Tibial nerve (tissue), 4 donors: ENCODE results near the gene DIAPH1. TPM values are rescaled to one million over a fixed set of nuclear protein-coding genes. Genes with fewer than 3 reads are reported as not detected.

ENCODE experiments used
- DNase-seq, 2 donors: peaks; one replicate each; pipeline ENCODE4 v3.0.0-alpha.2; 2019; ENCODE audit warnings: low spot score in 2 of 2
- H3K27ac ChIP-seq, 4 donors: fragments of 200-600 bp; sonication (generic) in 3 of 4; one replicate each; pipeline ENCODE4 v1.5.1; 2017 to 2019; ENCODE audit warnings: mild to moderate bottlenecking in 1 of 4
- H3K27me3 ChIP-seq, 2 donors: fragments of 200-600 bp; sonication (generic) in 1 of 2; one replicate each; pipeline versions ENCODE4 v1.5.1 to v1.6.0; 2017 to 2019
- H3K36me3 ChIP-seq, 3 donors: fragments of 200-600 bp; sonication (generic); one replicate each; pipeline ENCODE4 v1.5.1; 2018 to 2019
- H3K4me1 ChIP-seq, 4 donors: fragments of 200-600 bp; sonication (generic) in 3 of 4; one replicate each; pipeline ENCODE4 v1.5.1; 2017 to 2019
- H3K4me3 ChIP-seq, 4 donors: fragments of 200-600 bp; sonication (generic) in 3 of 4; one replicate each; pipeline ENCODE4 v1.5.1; 2017 to 2019; ENCODE audit warnings: mild to moderate bottlenecking in 1 of 4, moderate library complexity in 1 of 4
- H3K9me3 ChIP-seq, 4 donors: fragments of 200-600 bp; sonication (generic) in 3 of 4; one replicate each; pipeline ENCODE4 v1.5.1; 2017 to 2019
- CTCF ChIP-seq, 5 experiments: fragments of 200-600 bp in 3 of 5; fragments of 450-650 bp in 2 of 5; sonication (generic) in 3 of 5; IDR thresholded peaks; one replicate each; pipeline ENCODE4 v1.5.1; 2016 to 2019; ENCODE audit warnings: antibody characterized with exemption in 5 of 5, mild to moderate bottlenecking in 3 of 5, moderate library complexity in 2 of 5
- EP300 ChIP-seq, 2 donors: sonication (generic); formaldehyde crosslinking; IDR thresholded peaks; one replicate each; pipeline ENCODE4 v1.6.1; 2017; ENCODE audit warnings: antibody characterized with exemption in 2 of 2, mild to moderate bottlenecking in 1 of 2
- POLR2A ChIP-seq, 2 donors: fragments of 450-650 bp; IDR thresholded peaks; one replicate each; pipeline ENCODE4 v1.6.1; 2017; ENCODE audit warnings: antibody characterized with exemption in 2 of 2, mild to moderate bottlenecking in 2 of 2, moderate library complexity in 2 of 2
- WGBS, 2 donors: methylation state at CpG; one replicate each; pipeline ENCODE4 v1.1.5; 2018; 5-methylcytosine and 5-hydroxymethylcytosine counted together
- total RNA-seq, 4 donors: library from RNA; depleted of rRNA; stranded (reverse); fragments of >200 nt; gene quantifications; one replicate each; pipeline ENCODE4 v1.1.0, GENCODE V29; 2016

Gene DIAPH1
- total RNA-seq, 4 donors from 2014 or later: 59.4 to 102 (median 64.0) TPM

DNA sequence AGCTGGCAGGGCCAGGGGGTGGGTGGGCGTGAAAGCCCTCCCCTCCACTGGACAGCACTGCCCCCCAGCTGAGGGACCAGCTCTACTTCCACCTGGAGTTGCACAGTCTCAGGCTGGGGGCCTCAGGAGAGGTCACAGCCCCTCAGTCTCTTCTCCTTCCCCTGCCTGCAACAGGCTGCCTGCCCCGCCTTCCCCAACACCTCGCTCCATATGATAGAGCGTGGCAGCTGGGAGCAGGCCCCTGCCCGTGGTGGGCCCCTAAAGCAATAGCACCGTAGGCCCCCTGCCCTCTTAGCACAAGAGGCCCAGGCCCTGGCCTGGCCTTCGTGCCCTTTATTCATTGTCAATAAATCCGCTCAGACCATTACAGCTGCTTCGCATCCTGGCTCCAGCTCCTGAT, 21.9 kb upstream of the DIAPH1 start:
- Histone ChIP-seq H3K9me3 (no peaks in the 10 kb centered on the region), H3K27ac (no peak overlapping the region), H3K36me3 (peaks cover 0 to 57% (median 0%) of the 10 kb centered on the region in 3 donors), H3K4me3 (no peak overlapping the region), H3K27me3 (no peaks in the 10 kb centered on the region), H3K4me1 (peaks cover 0 to 21% (median 14%) of the 10 kb centered on the region in 4 donors)
- no peak for DNase-seq
- 79 to 88% methylated on average over 7 to 9 of the region's 9 CpGs for WGBS, 2 donors
- TF ChIP-seq EP300 (IDR thresholded peaks at IDR 0.05) (no peak), CTCF (IDR thresholded peaks at IDR 0.05) (no peak), POLR2A (IDR thresholded peaks at IDR 0.05) (no peak)

GRCh38 chr5:141640051-141640415, 21.2 kb upstream of the DIAPH1 start:
- Histone ChIP-seq H3K36me3 (peaks cover 0 to 50% (median 0%) of the 10 kb centered on the region in 3 donors), H3K27me3 (no peaks in the 10 kb centered on the region), H3K27ac (no peak overlapping the region), H3K4me1 (peaks cover 0 to 28% (median 20%) of the 10 kb centered on the region in 4 donors), H3K9me3 (no peaks in the 10 kb centered on the region), H3K4me3 (no peak overlapping the region)
- WGBS, 2 donors: 85 to 92% methylated on average over 3 of the region's 3 CpGs
- DNase-seq: no peak
- TF ChIP-seq CTCF (IDR thresholded peaks at IDR 0.05) (no peak), POLR2A (IDR thresholded peaks at IDR 0.05) (no peak), EP300 (IDR thresholded peaks at IDR 0.05) (no peak)

DNA sequence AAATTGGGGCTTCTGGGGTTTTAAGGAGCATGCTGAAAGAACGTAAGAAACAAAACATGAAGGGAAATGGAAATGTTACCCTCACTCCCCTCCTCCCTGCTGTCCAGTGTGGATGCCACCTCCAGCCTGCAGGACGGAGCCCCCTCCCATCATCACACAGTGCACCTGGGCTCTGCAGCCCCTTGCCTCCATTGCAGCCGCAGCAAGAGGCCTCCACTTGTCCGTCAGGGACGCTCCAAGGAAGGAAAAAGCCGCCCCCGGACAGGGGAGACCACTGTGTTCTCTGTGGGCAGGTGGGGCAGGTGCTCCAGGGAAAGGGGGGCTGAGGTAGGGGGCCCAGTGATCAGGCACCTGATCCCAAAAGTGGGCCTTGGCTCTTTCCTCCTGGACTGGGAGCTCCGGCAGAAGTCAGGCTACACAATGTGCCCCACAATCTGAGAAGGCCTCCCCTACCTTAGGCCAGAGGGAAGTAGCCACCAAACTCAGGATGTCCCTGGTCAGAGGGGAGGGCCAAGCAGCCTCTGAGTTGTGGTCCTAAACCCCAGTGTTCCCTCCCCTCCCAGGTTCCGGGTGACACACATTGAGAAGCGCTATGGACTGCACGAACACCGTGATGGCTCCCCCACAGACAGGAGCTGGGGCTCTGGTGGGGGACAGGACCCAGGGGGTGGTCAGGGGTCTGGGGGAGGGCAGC, 20.7 kb upstream of the DIAPH1 start:
- no peak for DNase-seq
- 75 to 91% methylated on average over 7 to 8 of the region's 12 CpGs for WGBS, 2 donors
- TF ChIP-seq CTCF (IDR thresholded peaks at IDR 0.05): no peak
- TF ChIP-seq EP300 (IDR thresholded peaks at IDR 0.05): no peak
- no peak for TF ChIP-seq POLR2A (IDR thresholded peaks at IDR 0.05)

DNA sequence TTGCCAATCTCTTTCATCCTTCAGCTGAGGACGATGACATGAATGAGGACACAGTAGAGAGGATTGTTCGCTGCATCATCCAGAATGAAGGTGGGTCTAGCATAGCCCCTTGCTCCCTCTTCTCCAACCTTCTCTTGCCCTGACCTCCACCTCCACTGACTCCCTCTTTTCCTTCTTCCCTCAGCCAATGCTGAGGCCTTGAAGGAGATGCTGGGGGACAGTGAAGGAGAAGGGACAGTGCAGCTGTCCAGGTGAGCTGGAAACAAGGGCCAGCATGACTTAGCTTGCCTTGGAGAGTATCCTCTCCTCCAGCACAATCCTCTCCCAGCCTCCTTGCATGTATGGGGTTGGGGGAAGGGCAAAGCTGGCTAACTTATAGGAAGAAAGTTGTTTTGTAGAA, 20.0 kb upstream of the DIAPH1 start:
- WGBS, 2 donors: 93 to 95% methylated on average over 2 of the region's 2 CpGs
- no peak overlapping the region for H3K27ac ChIP-seq
- H3K27me3 ChIP-seq: no peaks in the 10 kb centered on the region
- H3K36me3 ChIP-seq: peaks cover 0 to 38% (median 0%) of the 10 kb centered on the region in 3 donors
- no peaks in the 10 kb centered on the region for H3K9me3 ChIP-seq
- TF ChIP-seq EP300 (IDR thresholded peaks at IDR 0.05) (no peak), POLR2A (IDR thresholded peaks at IDR 0.05) (no peak), CTCF (IDR thresholded peaks at IDR 0.05) (no peak)
- no peak for DNase-seq
- H3K4me1 ChIP-seq: peaks cover 0 to 40% (median 23%) of the 10 kb centered on the region in 4 donors
- H3K4me3 ChIP-seq: no peak overlapping the region

More for the DNA sequence above, 20.7 kb upstream of the DIAPH1 start:
- H3K27ac ChIP-seq: no peak overlapping the region
- H3K4me1 ChIP-seq: peaks cover 0 to 33% (median 22%) of the 10 kb centered on the region in 4 donors
- no peaks in the 10 kb centered on the region for H3K27me3 ChIP-seq
- H3K4me3 ChIP-seq: no peak overlapping the region
- H3K9me3 ChIP-seq: no peaks in the 10 kb centered on the region
- H3K36me3 ChIP-seq: peaks cover 0 to 45% (median 0%) of the 10 kb centered on the region in 3 donors

DNA sequence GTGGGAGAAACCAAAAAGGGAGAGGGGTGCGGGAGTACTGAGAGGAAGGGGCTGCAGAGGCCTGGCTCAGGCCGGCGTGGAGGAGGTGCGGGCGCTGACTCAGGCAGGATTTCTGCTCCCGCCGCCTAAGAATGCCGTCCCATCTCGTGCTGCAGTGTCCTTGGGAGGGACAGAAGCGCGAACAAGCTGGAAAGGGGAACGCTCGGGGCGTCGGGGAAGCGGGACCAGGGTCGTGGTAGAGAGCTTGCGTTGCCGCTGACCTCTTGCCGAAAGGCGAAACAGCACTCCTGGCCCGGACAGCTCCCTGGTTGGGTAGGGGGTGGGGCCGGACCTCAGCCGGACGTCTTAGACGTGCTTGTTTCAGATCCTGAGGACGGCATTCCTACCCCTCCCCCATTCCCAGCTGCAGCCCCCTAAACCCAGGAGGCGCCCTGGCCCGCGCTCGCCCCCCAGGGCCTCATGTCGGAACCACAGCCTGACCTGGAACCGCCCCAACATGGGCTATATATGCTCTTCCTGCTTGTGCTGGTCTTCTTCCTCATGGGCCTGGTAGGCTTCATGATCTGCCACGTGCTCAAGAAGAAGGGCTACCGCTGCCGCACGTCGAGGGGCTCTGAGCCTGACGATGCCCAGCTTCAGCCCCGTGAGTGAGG, 19.1 kb upstream of the DIAPH1 start:
- no peaks in the 10 kb centered on the region for H3K9me3 ChIP-seq
- WGBS, 2 donors: 7% methylated on average over 36 to 40 of the region's 40 CpGs
- TF ChIP-seq CTCF (IDR thresholded peaks at IDR 0.05) (peak in 3 of 5 experiments; percentile 28 to 35 (median 32)), POLR2A (IDR thresholded peaks at IDR 0.05) (no peak)
- H3K36me3 ChIP-seq: peaks cover 0 to 29% (median 0%) of the 10 kb centered on the region in 3 donors
- H3K27me3 ChIP-seq: no peaks in the 10 kb centered on the region
- H3K4me1 ChIP-seq: peaks cover 0 to 44% (median 23%) of the 10 kb centered on the region in 4 donors
- DNase-seq: peak in 1 of 2 donors; percentile 17
- peak overlapping the region; percentile 63 to 89 (median 75) for H3K4me3 ChIP-seq
- H3K27ac ChIP-seq: peak overlapping the region in 1 of 4 donors; percentile 80
